Loucy (cell line): Measurements from ENCODE around the gene GFER.

Experiments
- CTCF ChIP-seq: fragments of 200-600 bp; sonication (generic); conservative IDR thresholded peaks from 2 replicates; pipeline ENCODE4 v1.5.1; 2014; ENCODE audit warnings: mild to moderate bottlenecking, antibody characterized with exemption, low read length
- EZH2phosphoT487 ChIP-seq: fragments of 200-600 bp; IDR thresholded peaks from 2 replicates; pipeline ENCODE4 v1.6.1; 2018; ENCODE audit warnings: antibody characterized with exemption, mild to moderate bottlenecking, moderate library complexity, borderline replicate concordance

GRCh38 chr16:1982991-1983543, 926 bp upstream of the GFER start:
- TF ChIP-seq CTCF: no peak
- no peak for TF ChIP-seq EZH2phosphoT487
